Right ventricle myocardium inferior (tissue), 1 donor: ENCODE results near the gene TNFRSF9. TPM values are rescaled to one million over a fixed set of nuclear protein-coding genes. Genes with fewer than 3 reads are reported as not detected.

Experiments used
- ATAC-seq: fragments of 200-7000 bp; cut with Tn5 transposase; one replicate; pipeline ENCODE4 v1.9.1; 2020; ENCODE audit warnings: mild to moderate bottlenecking, moderate library complexity
- DNase-seq: peaks from one replicate; pipeline ENCODE4 v3.0.0; 2021; ENCODE audit errors: missing footprints
- intact Hi-C: fragments of 100-400 bp; cut with DNase I; formaldehyde crosslinking; loops from one replicate; pipeline ENCODE4 v1.11.0; 2022
- total RNA-seq: library from RNA; stranded (reverse); fragmentation: NEBNext Ultra II Directional; extraction: Animal tissue kit (Norgen Biotek cat#: 25700); gene quantifications from one replicate; pipeline ENCODE4 v1.2.1, GENCODE V29; 2021
- donor health status: DM: no; HTN: yes; CAD: no; lungs with severe emphysema.

The TNFRSF9 gene
- total RNA-seq, 1 donor from 2014 or later, result not detected

GRCh38 chr1:7890853-7891252 is 49.8 kb downstream of the TNFRSF9 start:
- intact Hi-C loops, result no loop called here
- DNase-seq (no peak), ATAC-seq (no peak)

- intact Hi-C loops, result no loop called here
- ATAC-seq, result peak; percentile 3
These were observed 52.2 kb downstream of the TNFRSF9 start for GRCh38 chr1:7888248-7889081.

GRCh38 chr1:7886405-7886745 is 54.3 kb downstream of the TNFRSF9 start:
- ATAC-seq, result no peak
- DNase-seq, result no peak
- intact Hi-C loops, result no loop called here

More at GRCh38 chr1:7888248-7889081, 52.2 kb downstream of the TNFRSF9 start:
- DNase-seq, result no peak

- intact Hi-C loops, result no loop called here
- ATAC-seq, result no peak
- no peak for DNase-seq
These were observed 54.9 kb downstream of the TNFRSF9 start for GRCh38 chr1:7885513-7886404.

- intact Hi-C loops, result no loop called here
- DNase-seq (no peak), ATAC-seq (no peak)
These were observed 55.9 kb downstream of the TNFRSF9 start for GRCh38 chr1:7884757-7885156.

GRCh38 chr1:7879228-7879627 is 61.4 kb downstream of the TNFRSF9 start:
- DNase-seq, result no peak
- ATAC-seq, result no peak
- intact Hi-C loops, result no loop called here

GRCh38 chr1:7878027-7878426 is 62.6 kb downstream of the TNFRSF9 start:
- intact Hi-C loops, result no loop called here
- ATAC-seq, result no peak

GRCh38 chr1:7873801-7874795 is 66.5 kb downstream of the TNFRSF9 start:
- intact Hi-C loops, result no loop called here
- no peak for DNase-seq
- no peak for ATAC-seq

More at GRCh38 chr1:7878027-7878426, 62.6 kb downstream of the TNFRSF9 start:
- DNase-seq, result no peak

GRCh38 chr1:7871136-7871535 is 69.5 kb downstream of the TNFRSF9 start:
- DNase-seq, result no peak
- no peak for ATAC-seq
- intact Hi-C loops, result no loop called here

- no peak for ATAC-seq
- DNase-seq, result no peak
- intact Hi-C loops, result no loop called here
These were observed 71.3 kb downstream of the TNFRSF9 start for GRCh38 chr1:7869136-7869920.

GRCh38 chr1:7868070-7868780 is 72.4 kb downstream of the TNFRSF9 start:
- no peak for DNase-seq
- intact Hi-C loops, result no loop called here
- no peak for ATAC-seq

- intact Hi-C loops, result no loop called here
- ATAC-seq (no peak), DNase-seq (no peak)
These were observed 74.7 kb downstream of the TNFRSF9 start for GRCh38 chr1:7865978-7866377.

Other genes with a start within 250 kb of the TNFRSF9 start
- 68.6 TPM for gene VAMP3, start 169.5 kb downstream of the TNFRSF9 start, total RNA-seq
- 15.4 TPM for gene PER3, start 156.5 kb downstream of the TNFRSF9 start, total RNA-seq
- gene UTS2, start 87.8 kb downstream of the TNFRSF9 start, total RNA-seq, result not detected
- gene PARK7, start 20.9 kb upstream of the TNFRSF9 start, total RNA-seq, result 372 TPM
- 12.8 TPM for gene ERRFI1, start 85.5 kb upstream of the TNFRSF9 start, total RNA-seq